ENCODE results near the gene ERCC4. TPM values are rescaled to one million over a fixed set of nuclear protein-coding genes. Genes with fewer than 3 reads are reported as not detected.

ERCC4 gene
- total RNA-seq (2013), result 7.3 TPM
- polyA plus RNA-seq, result 10 to 100 TPM in 1 of 3 donors, 1 to 10 TPM in 2; 1.8 to 11.8 (median 5.9) TPM
- 2.4 and 4.2 TPM in 2 replicates for polyA minus RNA-seq
- total RNA-seq, result 5.0 to 17.5 (median 7.5) reads per million in 11 experiments

DNA sequence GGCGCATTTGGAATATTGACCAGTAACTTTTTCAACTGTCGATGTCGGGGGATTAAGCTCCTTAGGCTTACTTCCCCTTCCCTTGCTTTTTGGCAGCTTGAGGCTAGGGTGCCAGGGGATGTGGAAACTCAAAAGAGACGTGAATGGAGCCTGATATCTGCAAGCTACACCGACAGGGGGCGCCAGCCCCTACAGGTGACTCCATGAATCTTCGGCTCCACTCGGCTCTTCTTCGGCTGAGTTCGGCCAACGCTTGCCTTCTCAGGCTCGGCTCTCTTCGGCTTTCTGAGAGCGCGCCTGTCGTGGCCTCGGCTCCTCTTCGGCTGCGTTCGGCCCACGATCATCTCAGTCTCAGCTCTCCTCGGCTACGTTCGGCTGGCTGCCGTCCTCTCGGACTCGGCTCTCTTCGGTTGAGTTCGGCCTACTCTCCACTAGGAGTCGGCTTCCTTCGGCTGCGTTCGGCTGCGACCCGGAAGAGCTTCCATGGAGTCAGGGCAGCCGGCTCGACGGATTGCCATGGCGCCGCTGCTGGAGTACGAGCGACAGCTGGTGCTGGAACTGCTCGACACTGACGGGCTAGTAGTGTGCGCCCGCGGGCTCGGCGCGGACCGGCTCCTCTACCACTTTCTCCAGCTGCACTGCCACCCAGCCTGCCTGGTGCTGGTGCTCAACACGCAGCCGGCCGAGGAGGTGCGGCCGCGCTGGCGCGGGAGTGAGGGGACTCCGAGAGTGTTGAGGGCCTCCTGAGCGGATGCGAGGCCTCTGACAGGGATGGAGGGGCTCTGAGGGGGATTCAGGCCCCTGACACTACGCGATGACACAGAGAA, at the start of gene ERCC4:
Gene ERCC4 (plus strand): TSS at position 472 of the 827 bp plus-strand sequence. CDS start 12 bp downstream, at position 484.
- Histone ChIP-seq H3K79me2 (ENCODE audit: insufficient read depth, low read length) (peaks cover 4% of the 10 kb centered on the region), H2AFZ (ENCODE audit: insufficient read depth, low read depth, low read length, poor library complexity, severe bottlenecking) (peak within 1 kb of the TSS; percentile 99), H3K4me3 (replicated peaks in 1 of 3; ENCODE audit: low read depth in 2 of 3, low read length in 3 of 3) (peak within 1 kb of the TSS; percentile 83 to 85 (median 85)), H3K27me3 (ENCODE audit: control insufficient read depth in 2 of 2, insufficient read depth in 2 of 2, low read length in 2 of 2) (peaks cover 0 to 2% of the 10 kb centered on the region in 2 donors), H3K9me3 (replicated peaks in 1 of 2; ENCODE audit: control insufficient read depth in 1 of 2, insufficient read depth in 1 of 2, low read length in 2 of 2) (no peaks in the 10 kb centered on the region), H3K4me2 (replicated peaks; ENCODE audit: extremely low read depth, low read length, poor library complexity, severe bottlenecking) (peak within 1 kb of the TSS; percentile 85), H4K20me1 (ENCODE audit: insufficient read depth, low read length) (peaks cover 4% of the 10 kb centered on the region), H3K9ac (ENCODE audit: insufficient read depth, low read length, poor library complexity, severe bottlenecking) (peak within 1 kb of the TSS; percentile 98), H3K27ac (ENCODE audit: low read depth in 1 of 2, low read length in 2 of 2) (peak within 1 kb of the TSS; percentile 22 to 92), H3K4me1 (ENCODE audit: control insufficient read depth in 1 of 2, insufficient read depth in 2 of 2, low read length in 2 of 2) (peaks cover 10 to 18% of the 10 kb centered on the region in 2 donors), H3K36me3 (replicated peaks in 1 of 2; ENCODE audit: control insufficient read depth in 1 of 2, insufficient read depth in 2 of 2, low read length in 2 of 2) (peaks cover 3 to 13% of the 10 kb centered on the region in 2 donors)
- intact Hi-C loops (cut with micrococcal nuclease), result loop anchor here (5.0 to 10.0 kb wide), 7 partner anchors 37 to 712 kb away; partner anchors contain the start of genes MRTFB (in 2 of the 2), BFAR (in 1 of the 2) and PARN (in 1 of the 2)
- Mint-ChIP-seq H3K4me3 (peak within 1 kb of the TSS; percentile 88 to 96), H3K27ac (peak within 1 kb of the TSS; percentile 63 to 96 (median 85)), H3K27me3 (ENCODE audit: low read depth in 3 of 3) (peaks cover 4 to 11% (median 7%) of the 10 kb centered on the region in 3 donors), H3K9me3 (no peaks in the 10 kb centered on the region), H3K36me3 (peaks cover 8 to 17% of the 10 kb centered on the region in 2 donors), H3K4me1 (peaks cover 18% of the 10 kb centered on the region)
- TF ChIP-seq, protein P1, sequence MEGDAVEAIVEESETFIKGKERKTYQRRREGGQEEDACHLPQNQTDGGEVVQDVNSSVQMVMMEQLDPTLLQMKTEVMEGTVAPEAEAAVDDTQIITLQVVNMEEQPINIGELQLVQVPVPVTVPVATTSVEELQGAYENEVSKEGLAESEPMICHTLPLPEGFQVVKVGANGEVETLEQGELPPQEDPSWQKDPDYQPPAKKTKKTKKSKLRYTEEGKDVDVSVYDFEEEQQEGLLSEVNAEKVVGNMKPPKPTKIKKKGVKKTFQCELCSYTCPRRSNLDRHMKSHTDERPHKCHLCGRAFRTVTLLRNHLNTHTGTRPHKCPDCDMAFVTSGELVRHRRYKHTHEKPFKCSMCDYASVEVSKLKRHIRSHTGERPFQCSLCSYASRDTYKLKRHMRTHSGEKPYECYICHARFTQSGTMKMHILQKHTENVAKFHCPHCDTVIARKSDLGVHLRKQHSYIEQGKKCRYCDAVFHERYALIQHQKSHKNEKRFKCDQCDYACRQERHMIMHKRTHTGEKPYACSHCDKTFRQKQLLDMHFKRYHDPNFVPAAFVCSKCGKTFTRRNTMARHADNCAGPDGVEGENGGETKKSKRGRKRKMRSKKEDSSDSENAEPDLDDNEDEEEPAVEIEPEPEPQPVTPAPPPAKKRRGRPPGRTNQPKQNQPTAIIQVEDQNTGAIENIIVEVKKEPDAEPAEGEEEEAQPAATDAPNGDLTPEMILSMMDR (IDR thresholded peaks at IDR 0.05), result peak; percentile 95
- DNase-seq, result peak; percentile 99 to 100 (median 99)
- 1% methylated on average over 62 of the region's 64 CpGs for WGBS (ENCODE audit: insufficient coverage)

DNA sequence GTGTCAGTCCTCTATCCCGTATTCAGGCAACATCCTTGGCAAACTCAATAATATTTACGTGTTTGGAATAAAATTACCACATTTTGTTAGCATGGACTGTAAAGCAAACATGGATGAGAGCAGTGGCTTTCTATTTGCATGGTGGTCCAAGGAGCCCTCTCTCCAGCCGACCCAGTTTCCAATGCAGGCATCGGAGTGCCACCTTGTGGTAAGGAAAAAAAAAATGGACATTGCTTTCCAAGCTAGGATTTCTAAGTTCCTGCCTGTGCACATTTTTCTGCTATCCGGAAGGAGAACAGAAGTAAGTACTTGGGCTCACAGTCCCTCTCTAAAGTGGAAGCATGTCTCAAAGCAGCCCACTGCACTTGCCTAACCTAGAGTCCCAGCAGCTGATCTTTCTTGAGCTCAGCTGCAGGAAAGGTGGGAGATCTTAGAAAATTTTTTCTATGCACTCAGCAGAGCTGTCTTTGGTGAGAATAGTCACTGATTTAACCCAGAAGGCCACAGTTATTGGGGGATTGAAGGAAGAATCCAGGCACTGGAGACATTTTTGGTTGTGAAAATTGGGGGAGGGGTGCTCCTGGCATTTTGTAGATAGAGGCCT, 46.0 kb upstream of the ERCC4 start:
- TF ChIP-seq, protein P1 (IDR thresholded peaks at IDR 0.05), result no peak
- no peak overlapping the region for H3K9ac ChIP-seq (ENCODE audit: insufficient read depth, low read length, poor library complexity, severe bottlenecking)
- H3K27me3 ChIP-seq (ENCODE audit: control insufficient read depth in 2 of 2, insufficient read depth in 2 of 2, low read length in 2 of 2), result no peaks in the 10 kb centered on the region
- no peak overlapping the region for H3K27ac ChIP-seq (ENCODE audit: low read depth in 1 of 2, low read length in 2 of 2)
- H4K20me1 ChIP-seq (ENCODE audit: insufficient read depth, low read length), result no peaks in the 10 kb centered on the region
- no peaks in the 10 kb centered on the region for H3K79me2 ChIP-seq (ENCODE audit: insufficient read depth, low read length)
- H2AFZ ChIP-seq (ENCODE audit: insufficient read depth, low read depth, low read length, poor library complexity, severe bottlenecking), result no peak overlapping the region
- intact Hi-C loops (cut with micrococcal nuclease), result no loop called here
- Mint-ChIP-seq H3K36me3 (no peaks in the 10 kb centered on the region), H3K9me3 (peaks cover 0 to 2% (median 0%) of the 10 kb centered on the region in 7 donors), H3K27ac (no peak overlapping the region), H3K27me3 (ENCODE audit: low read depth in 3 of 3) (peaks cover 4 to 10% (median 8%) of the 10 kb centered on the region in 3 donors), H3K4me1 (no peaks in the 10 kb centered on the region), H3K4me3 (no peak overlapping the region)
- WGBS (ENCODE audit: insufficient coverage), result 20% methylated on average over 2 of the region's 5 CpGs
- H3K4me3 ChIP-seq (replicated peaks in 1 of 3; ENCODE audit: low read depth in 2 of 3, low read length in 3 of 3), result no peak overlapping the region
- H3K9me3 ChIP-seq (replicated peaks in 1 of 2; ENCODE audit: control insufficient read depth in 1 of 2, insufficient read depth in 1 of 2, low read length in 2 of 2), result no peaks in the 10 kb centered on the region
- no peak for DNase-seq
- H3K36me3 ChIP-seq (replicated peaks in 1 of 2; ENCODE audit: control insufficient read depth in 1 of 2, insufficient read depth in 2 of 2, low read length in 2 of 2), result no peaks in the 10 kb centered on the region
- H3K4me1 ChIP-seq (ENCODE audit: control insufficient read depth in 1 of 2, insufficient read depth in 2 of 2, low read length in 2 of 2), result no peaks in the 10 kb centered on the region
- H3K4me2 ChIP-seq (replicated peaks; ENCODE audit: extremely low read depth, low read length, poor library complexity, severe bottlenecking), result no peak overlapping the region
